GM12878 (cell line): ENCODE results near the gene SMOC2. TPM values are rescaled to one million over a fixed set of nuclear protein-coding genes. Genes with fewer than 3 reads are reported as not detected.

ENCODE experiments used
- ATAC-seq: fragments of 200-7000 bp; cut with Tn5 transposase; 3 replicates; pipeline ENCODE4 v1.9.1; 2020; ENCODE audit warnings: mild to moderate bottlenecking, moderate library complexity
- BruUV-seq: library from RNA; stranded (reverse); fragments of 400-500 nt; replicated peaks from 2 replicates; lab custom pipeline; 2021; lab: Mats Ljungman, UMichigan
- CTCF ChIA-PET: fragments of 300-600 bp; sonication (Branson Sonifier 250); formaldehyde crosslinking; extraction: SDS; loops from one replicate; lab custom pipeline; 2021; ENCODE audit warnings: inconsistent platforms; lab: Yijun Ruan, JAX
- POLR2A ChIA-PET: fragments of 350-600 bp; formaldehyde crosslinking; extraction: SDS; loops from one replicate; lab custom pipeline; 2021; ENCODE audit warnings: inconsistent platforms; lab: Charles Lee
- RAD21 ChIA-PET: fragments of 300-600 bp; sonication (Branson Sonifier 250); formaldehyde crosslinking; loops from one replicate; lab custom pipeline; 2023; ENCODE audit warnings: antibody characterized with exemption; ENCODE audit not compliant: unreplicated experiment; lab: Charles Lee
- SMC1A ChIA-PET: fragments of 300-600 bp; sonication (Branson Sonifier 250); formaldehyde crosslinking; loops from one replicate; lab custom pipeline; 2023; ENCODE audit not compliant: unreplicated experiment, uncharacterized antibody; lab: Charles Lee
- DNase-seq: peaks from one replicate; pipeline ENCODE4 v3.0.0-alpha.2; 2011; ENCODE audit warnings: low read depth, low spot score
- FAIRE-seq: peaks from 3 replicates; lab custom pipeline; 2011; peaks lifted over from hg19 to GRCh38; lab: Jason Lieb, UNC
- H2AFZ ChIP-seq: 2 replicates; pipeline ENCODE4 v1.6.0; 2011; ENCODE audit warnings: low read depth, low read length, control low read depth; ENCODE audit not compliant: control insufficient read depth
- H3K27ac ChIP-seq: 2 replicates; pipeline ENCODE4 v1.5.1; 2011; ENCODE audit warnings: control low read depth; ENCODE audit not compliant: control insufficient read depth, insufficient read depth
- H3K27me3 ChIP-seq, 2 experiments: replicated peaks in 1 of 2; 2 replicates each; pipeline versions ENCODE4 v1.6.0 to v1.6.1; 2011; ENCODE audit warnings: low read length in 1 of 2; ENCODE audit not compliant: control insufficient read depth in 2 of 2, insufficient read depth in 2 of 2
- H3K36me3 ChIP-seq, 2 experiments: 2 replicates each; pipeline ENCODE4 v1.5.1; 2011; ENCODE audit warnings: low read length in 1 of 2; ENCODE audit not compliant: control insufficient read depth in 2 of 2, insufficient read depth in 2 of 2
- H3K4me1 ChIP-seq: 2 replicates; pipeline ENCODE4 v1.6.1; 2011; ENCODE audit warnings: mild to moderate bottlenecking, low read length, moderate library complexity, mixed read lengths; ENCODE audit not compliant: control insufficient read depth, insufficient read depth
- H3K4me2 ChIP-seq: 2 replicates; pipeline ENCODE4 v1.6.0; 2011; ENCODE audit warnings: control low read depth; ENCODE audit not compliant: control insufficient read depth, insufficient read depth
- H3K4me3 ChIP-seq: fragments of 200-600 bp; sonication (generic); 2 replicates; pipeline ENCODE4 v1.5.1; 2016
- H3K79me2 ChIP-seq: 2 replicates; pipeline ENCODE4 v1.6.0; 2011; ENCODE audit warnings: low read length; ENCODE audit not compliant: control insufficient read depth, insufficient read depth
- H3K9ac ChIP-seq: 2 replicates; pipeline ENCODE4 v1.8.0; 2011; ENCODE audit warnings: low read length, control low read depth, mixed read lengths; ENCODE audit not compliant: control insufficient read depth, insufficient read depth
- H3K9me3 ChIP-seq: replicated peaks from 3 replicates; pipeline ENCODE4 v1.5.1; 2011; ENCODE audit warnings: mild to moderate bottlenecking, low read length; ENCODE audit not compliant: control insufficient read depth, insufficient read depth
- H4K20me1 ChIP-seq: 2 replicates; pipeline ENCODE4 v1.6.0; 2011; ENCODE audit not compliant: control insufficient read depth, insufficient read depth
- BCL11A ChIP-seq: IDR thresholded peaks from 2 replicates; pipeline ENCODE4 v1.6.1; 2011; ENCODE audit warnings: low read depth, low read length
- BRCA1 ChIP-seq: IDR thresholded peaks from 2 replicates; pipeline ENCODE4 v1.6.1; 2011; ENCODE audit warnings: low read depth, low read length, improper control_type of control experiment
- CHD2 ChIP-seq: IDR thresholded peaks from 2 replicates; pipeline ENCODE4 v1.6.1; 2011; ENCODE audit warnings: low read depth, low read length, improper control_type of control experiment, borderline replicate concordance
- DPF2 ChIP-seq: fragments of 450-650 bp; IDR thresholded peaks from 2 replicates; pipeline ENCODE4 v1.6.1; 2017; ENCODE audit warnings: mild to moderate bottlenecking
- FOXK2 ChIP-seq: fragments of 450-650 bp; IDR thresholded peaks from 2 replicates; pipeline ENCODE4 v1.6.1; 2017; ENCODE audit warnings: mild to moderate bottlenecking, moderate library complexity
- MTA3 ChIP-seq: IDR thresholded peaks from 2 replicates; pipeline ENCODE4 v1.6.1; 2012; ENCODE audit warnings: low read length, inconsistent platforms, borderline replicate concordance
- NFYA ChIP-seq: IDR thresholded peaks from 2 replicates; pipeline ENCODE4 v1.6.1; 2011; ENCODE audit warnings: low read depth, mild to moderate bottlenecking, low read length, improper control_type of control experiment, borderline replicate concordance
- NR2F1 ChIP-seq: fragments of 450-650 bp; conservative IDR thresholded peaks from 2 replicates; pipeline ENCODE4 v1.6.1; 2017; ENCODE audit warnings: mild to moderate bottlenecking
- SMAD1 ChIP-seq: fragments of 450-650 bp; IDR thresholded peaks from 2 replicates; pipeline ENCODE4 v1.6.1; 2018; ENCODE audit warnings: mild to moderate bottlenecking, low read depth; ENCODE audit not compliant: partially characterized antibody
- ZNF24 ChIP-seq: fragments of 450-650 bp; IDR thresholded peaks from 2 replicates; pipeline ENCODE4 v1.6.1; 2017; ENCODE audit warnings: antibody characterized with exemption, mild to moderate bottlenecking
- WGBS: methylation state at CpG from one replicate; pipeline ENCODE4 v1.1.6; 2016; ENCODE audit warnings: low lambda C conversion rate; ENCODE audit not compliant: insufficient replicate concordance, insufficient coverage; ENCODE audit errors: missing lambda C conversion rate; 5-methylcytosine and 5-hydroxymethylcytosine counted together
- in situ Hi-C: fragments of 300-500 bp; cut with MboI; formaldehyde crosslinking; loops from 9 replicates; pipeline ENCODE4 v1.14.3; 2018; ENCODE audit warnings: mixed read lengths
- intact Hi-C: fragments of 100-400 bp; cut with micrococcal nuclease; formaldehyde crosslinking; loops from one replicate; pipeline ENCODE4 v1.14.2; 2022; ENCODE audit not compliant: unreplicated experiment
- polyA plus RNA-seq, 11 experiments: library from polyadenylated mRNA; depleted of rRNA in 4 of 11; unstranded in 6 of 11; stranded (reverse) in 5 of 11; fragments of >200 nt; fragmentation: Nextera tagmentation in 4 of 11; fragmentation: Illumina TruSeq in 1 of 11; extraction: Ambion mirVana in 4 of 11; extraction: Trizol in 1 of 11; gene quantifications; 1 replicate in 1 of 11; 2 replicates in 10 of 11; pipeline versions ENCODE4 v1.2.1 to v1.2.3, GENCODE V29; 2011 to 2016; ENCODE audit warnings: inconsistent platforms in 2 of 11, missing spikeins in 2 of 11, low read depth in 1 of 11
- total RNA-seq, 4 experiments: library from RNA; depleted of rRNA in 3 of 4; stranded (reverse); fragments of >200 nt in 3 of 4; fragmentation: Illumina TruSeq in 1 of 4; extraction: Trizol in 1 of 4; gene quantifications; 2 replicates each; pipeline versions ENCODE4 v1.2.1 to v1.2.3, GENCODE V29; 2013 to 2021
- TF ChIP-seq, protein P1 (sequence below): fragments of 450-650 bp; conservative IDR thresholded peaks from 2 replicates; pipeline ENCODE4 v1.6.1; 2017; ENCODE audit warnings: mild to moderate bottlenecking, moderate library complexity

Gene SMOC2
- total and polyA plus RNA-seq, 10 of the 15 experiments (the other 5 are each of a cell fraction or from before 2014, with no cell fraction given), result 0.10 to 0.12 TPM; not detected in 8

DNA sequence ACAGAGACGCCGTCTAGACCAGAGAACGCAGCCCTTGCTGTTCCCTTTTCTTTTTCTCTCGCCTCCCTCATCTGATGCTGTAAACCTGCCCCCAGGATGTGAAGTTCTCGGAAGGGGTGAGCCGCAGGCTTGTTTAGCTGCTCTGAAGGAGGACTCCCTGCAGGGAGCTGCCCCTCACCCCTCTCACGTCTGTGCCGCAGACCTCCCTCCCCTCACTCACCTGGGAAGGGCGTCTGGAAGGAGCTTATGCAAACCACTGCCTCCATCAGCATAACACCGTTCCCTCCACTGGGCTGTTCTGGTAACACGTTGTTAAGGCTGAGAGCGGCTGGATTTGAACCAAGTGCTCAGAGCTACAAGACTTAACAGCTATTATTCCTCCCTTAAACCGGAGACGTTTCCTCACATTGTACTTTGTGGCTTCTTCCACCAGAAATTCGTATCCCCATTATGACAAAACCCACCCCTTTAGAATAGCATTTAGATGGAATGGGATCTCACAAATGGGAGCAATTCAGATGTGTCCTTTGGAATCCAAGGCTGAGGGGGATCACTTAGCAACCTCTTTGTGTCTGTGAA, 99.8 kb downstream of the SMOC2 start:
- no peak overlapping the region for H3K27ac ChIP-seq
- no peaks in the 10 kb centered on the region for H4K20me1 ChIP-seq
- H3K9me3 ChIP-seq, result no peaks in the 10 kb centered on the region
- CTCF ChIA-PET, result no interaction called here
- SMC1A ChIA-PET, result no interaction called here
- no peak overlapping the region for H3K9ac ChIP-seq
- no peak for DNase-seq
- H3K36me3 ChIP-seq, result no peaks in the 10 kb centered on the region
- no peaks in the 10 kb centered on the region for H3K79me2 ChIP-seq
- no peak for FAIRE-seq
- in situ Hi-C loops (no loop called here), intact Hi-C loops (no loop called here)
- no peak for TF ChIP-seq ZNF24
- no peak for TF ChIP-seq NFYA
- no peak for TF ChIP-seq SMAD1
- no peak for ATAC-seq
- no peak overlapping the region for H3K4me2 ChIP-seq
- H3K27me3 ChIP-seq, result no peaks in the 10 kb centered on the region
- H3K4me1 ChIP-seq, result no peaks in the 10 kb centered on the region
- BruUV-seq, result no TSS peak
- RAD21 ChIA-PET, result interaction anchor here (0.5 kb wide), 1 partner anchor 29 kb away, joined by 3 read pairs; no protein-coding TSS in a partner anchor
- no peak overlapping the region for H2AFZ ChIP-seq
- POLR2A ChIA-PET, result no interaction called here
- 24% methylated on average over 15 of the region's 15 CpGs for WGBS
- H3K4me3 ChIP-seq, result no peak overlapping the region

DNA sequence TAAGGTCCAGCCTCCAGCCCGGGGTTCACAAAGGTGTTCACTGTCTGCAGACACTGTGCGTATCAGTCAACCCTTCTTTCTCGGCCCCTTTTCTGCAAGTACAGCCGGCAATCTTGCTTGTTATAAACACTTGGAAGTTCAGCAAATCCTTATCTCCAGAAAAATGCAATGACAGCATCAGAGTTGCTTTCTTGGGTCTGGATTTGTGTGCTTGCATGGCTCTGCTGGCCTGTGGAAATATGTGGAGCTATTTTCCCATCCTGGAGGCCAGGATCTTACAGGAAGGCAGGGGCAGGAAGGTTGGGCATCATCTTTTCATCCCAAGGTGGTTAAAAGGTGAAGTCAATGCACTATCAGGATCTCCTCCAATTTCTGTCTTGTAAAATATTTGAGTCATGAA, 100.3 kb downstream of the SMOC2 start:
- no peak for FAIRE-seq
- Histone ChIP-seq H3K36me3 (no peaks in the 10 kb centered on the region), H3K4me3 (no peak overlapping the region), H3K4me1 (no peaks in the 10 kb centered on the region), H3K27me3 (no peaks in the 10 kb centered on the region), H3K9me3 (no peaks in the 10 kb centered on the region), H3K9ac (no peak overlapping the region), H4K20me1 (no peaks in the 10 kb centered on the region), H3K4me2 (no peak overlapping the region), H2AFZ (no peak overlapping the region), H3K79me2 (no peaks in the 10 kb centered on the region), H3K27ac (no peak overlapping the region)
- no TSS peak for BruUV-seq
- RAD21 ChIA-PET, result interaction anchor here (0.5 kb wide), 1 partner anchor 29 kb away, joined by 3 read pairs; no protein-coding TSS in a partner anchor
- SMC1A ChIA-PET, result no interaction called here
- intact Hi-C loops (no loop called here), in situ Hi-C loops (no loop called here)
- POLR2A ChIA-PET, result no interaction called here
- 21% methylated on average over 4 of the region's 4 CpGs for WGBS
- ATAC-seq, result no peak
- TF ChIP-seq FOXK2, result no peak
- no peak for TF ChIP-seq CHD2
- TF ChIP-seq NR2F1, result no peak
- TF ChIP-seq, protein P1, sequence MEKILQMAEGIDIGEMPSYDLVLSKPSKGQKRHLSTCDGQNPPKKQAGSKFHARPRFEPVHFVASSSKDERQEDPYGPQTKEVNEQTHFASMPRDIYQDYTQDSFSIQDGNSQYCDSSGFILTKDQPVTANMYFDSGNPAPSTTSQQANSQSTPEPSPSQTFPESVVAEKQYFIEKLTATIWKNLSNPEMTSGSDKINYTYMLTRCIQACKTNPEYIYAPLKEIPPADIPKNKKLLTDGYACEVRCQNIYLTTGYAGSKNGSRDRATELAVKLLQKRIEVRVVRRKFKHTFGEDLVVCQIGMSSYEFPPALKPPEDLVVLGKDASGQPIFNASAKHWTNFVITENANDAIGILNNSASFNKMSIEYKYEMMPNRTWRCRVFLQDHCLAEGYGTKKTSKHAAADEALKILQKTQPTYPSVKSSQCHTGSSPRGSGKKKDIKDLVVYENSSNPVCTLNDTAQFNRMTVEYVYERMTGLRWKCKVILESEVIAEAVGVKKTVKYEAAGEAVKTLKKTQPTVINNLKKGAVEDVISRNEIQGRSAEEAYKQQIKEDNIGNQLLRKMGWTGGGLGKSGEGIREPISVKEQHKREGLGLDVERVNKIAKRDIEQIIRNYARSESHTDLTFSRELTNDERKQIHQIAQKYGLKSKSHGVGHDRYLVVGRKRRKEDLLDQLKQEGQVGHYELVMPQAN, result no peak
- no peak for TF ChIP-seq BCL11A
- no peak for TF ChIP-seq MTA3
- TF ChIP-seq DPF2, result no peak
- no peak for TF ChIP-seq BRCA1
- CTCF ChIA-PET, result no interaction called here
- no peak for DNase-seq
